Smooth muscle cell (in vitro differentiated cells): ENCODE measurements around the gene CCN5. TPM values are rescaled to one million over a fixed set of nuclear protein-coding genes. Genes with fewer than 3 reads are reported as not detected.

Experiments
- DNase-seq: peaks from one replicate; lab custom pipeline; 2025; ENCODE audit not compliant: unreplicated experiment; lab: John Stamatoyannopoulos, UW
- H2AFZ ChIP-seq: fragments of 200-600 bp; sonication (generic); 2 replicates; pipeline ENCODE4 v1.6.0; 2016; ENCODE audit warnings: antibody characterized with exemption, low read depth, mild to moderate bottlenecking
- H3F3A ChIP-seq: fragments of 200-600 bp; sonication (generic); 2 replicates; pipeline ENCODE4 v1.6.0; 2017; ENCODE audit warnings: antibody characterized with exemption, low read depth
- H3K27ac ChIP-seq: fragments of 200-600 bp; sonication (generic); 2 replicates; pipeline ENCODE4 v1.5.1; 2016; ENCODE audit warnings: low read depth, mild to moderate bottlenecking
- H3K27me3 ChIP-seq: fragments of 200-600 bp; sonication (generic); 2 replicates; pipeline ENCODE4 v1.6.1; 2016; ENCODE audit warnings: low read depth, mild to moderate bottlenecking
- H3K36me3 ChIP-seq: fragments of 200-600 bp; sonication (generic); 2 replicates; pipeline ENCODE4 v1.5.1; 2016; ENCODE audit warnings: low read depth
- H3K4me1 ChIP-seq: fragments of 200-600 bp; sonication (generic); 2 replicates; pipeline ENCODE4 v1.5.1; 2016; ENCODE audit warnings: low read depth
- H3K4me2 ChIP-seq: fragments of 200-600 bp; sonication (generic); 2 replicates; pipeline ENCODE4 v1.6.0; 2016; ENCODE audit warnings: mild to moderate bottlenecking
- H3K4me3 ChIP-seq: fragments of 200-600 bp; sonication (generic); 2 replicates; pipeline ENCODE4 v1.5.1; 2016; ENCODE audit warnings: mild to moderate bottlenecking
- H3K79me2 ChIP-seq: fragments of 200-600 bp; sonication (generic); 2 replicates; pipeline ENCODE4 v1.6.0; 2016; ENCODE audit warnings: low read depth, mild to moderate bottlenecking
- H3K9ac ChIP-seq: fragments of 200-600 bp; sonication (generic); 2 replicates; pipeline ENCODE4 v1.6.0; 2016; ENCODE audit warnings: low read depth
- H3K9me3 ChIP-seq: fragments of 200-600 bp; sonication (generic); replicated peaks from 2 replicates; pipeline ENCODE4 v1.5.1; 2016; ENCODE audit warnings: low read depth
- H4K20me1 ChIP-seq: fragments of 200-600 bp; sonication (generic); 2 replicates; pipeline ENCODE4 v1.6.0; 2016; ENCODE audit warnings: low read depth
- CTCF ChIP-seq: fragments of 200-600 bp; sonication (generic); IDR thresholded peaks from 2 replicates; pipeline ENCODE4 v1.5.1; 2017; ENCODE audit warnings: borderline replicate concordance, mild to moderate bottlenecking, antibody characterized with exemption; ENCODE audit not compliant: insufficient read depth, poor library complexity, severe bottlenecking
- WGBS: methylation state at CpG from one replicate; pipeline ENCODE4 v1.1.7; 2016; ENCODE audit warnings: low lambda C conversion rate; 5-methylcytosine and 5-hydroxymethylcytosine counted together
- polyA plus RNA-seq: library from polyadenylated mRNA; unstranded; fragments of >200 nt; fragmentation: Nextera tagmentation; extraction: Ambion mirVana; gene quantifications from 2 replicates; pipeline ENCODE4 v1.2.1, GENCODE V29; 2016
- total RNA-seq: library from RNA; depleted of rRNA; stranded (reverse); fragments of >200 nt; gene quantifications from 2 replicates; pipeline ENCODE4 v1.2.3, GENCODE V29; 2014

CCN5 gene
- total and polyA plus RNA-seq, 2 experiments from 2014 or later: not detected

- Histone ChIP-seq H3K9me3 (no peaks in the 10 kb centered on the region), H3K27me3 (peaks cover 10% of the 10 kb centered on the region), H3K79me2 (no peaks in the 10 kb centered on the region), H3K9ac (no peak overlapping the region), H4K20me1 (no peaks in the 10 kb centered on the region), H2AFZ (peak overlapping the region; percentile 94), H3K4me1 (peaks cover 3% of the 10 kb centered on the region), H3F3A (no peaks in the 10 kb centered on the region), H3K27ac (no peak overlapping the region), H3K4me2 (peak overlapping the region; percentile 99), H3K36me3 (no peaks in the 10 kb centered on the region), H3K4me3 (peak overlapping the region; percentile 52)
- no peak for DNase-seq
- WGBS: 50% methylated on average over 12 of the region's 12 CpGs
- no peak for TF ChIP-seq CTCF
Measured at GRCh38 chr20:44746367-44747165, 31.4 kb downstream of the CCN5 start.

GRCh38 chr20:44747166-44748004 lies 32.2 kb downstream of the CCN5 start:
- Histone ChIP-seq H4K20me1 (no peaks in the 10 kb centered on the region), H3K27ac (no peak overlapping the region), H3K4me1 (peaks cover 3% of the 10 kb centered on the region), H3K79me2 (no peaks in the 10 kb centered on the region), H3K4me2 (no peak overlapping the region), H2AFZ (no peak overlapping the region), H3F3A (no peaks in the 10 kb centered on the region), H3K9me3 (no peaks in the 10 kb centered on the region), H3K36me3 (no peaks in the 10 kb centered on the region), H3K9ac (no peak overlapping the region), H3K4me3 (no peak overlapping the region), H3K27me3 (peaks cover 7% of the 10 kb centered on the region)
- TF ChIP-seq CTCF: peak; percentile 72
- 21% methylated on average over 5 of the region's 5 CpGs for WGBS
- peak; percentile 10 for DNase-seq

GRCh38 chr20:44748005-44748370 lies 32.8 kb downstream of the CCN5 start:
- Histone ChIP-seq H3K4me2 (no peak overlapping the region), H4K20me1 (no peaks in the 10 kb centered on the region), H3K9me3 (no peaks in the 10 kb centered on the region), H3K9ac (no peak overlapping the region), H2AFZ (no peak overlapping the region), H3K36me3 (no peaks in the 10 kb centered on the region), H3K27me3 (peaks cover 7% of the 10 kb centered on the region), H3K27ac (no peak overlapping the region), H3K79me2 (no peaks in the 10 kb centered on the region), H3K4me1 (peaks cover 3% of the 10 kb centered on the region), H3F3A (no peaks in the 10 kb centered on the region), H3K4me3 (no peak overlapping the region)
- WGBS: 77% methylated on average over 3 of the region's 3 CpGs
- no peak for TF ChIP-seq CTCF
- DNase-seq: no peak
